ENCODE results near the gene TRIO. TPM values are rescaled to one million over a fixed set of nuclear protein-coding genes. Genes with fewer than 3 reads are reported as not detected.

Gene TRIO
- total RNA-seq, 1 donor from 2014 or later, result 148 TPM

DNA sequence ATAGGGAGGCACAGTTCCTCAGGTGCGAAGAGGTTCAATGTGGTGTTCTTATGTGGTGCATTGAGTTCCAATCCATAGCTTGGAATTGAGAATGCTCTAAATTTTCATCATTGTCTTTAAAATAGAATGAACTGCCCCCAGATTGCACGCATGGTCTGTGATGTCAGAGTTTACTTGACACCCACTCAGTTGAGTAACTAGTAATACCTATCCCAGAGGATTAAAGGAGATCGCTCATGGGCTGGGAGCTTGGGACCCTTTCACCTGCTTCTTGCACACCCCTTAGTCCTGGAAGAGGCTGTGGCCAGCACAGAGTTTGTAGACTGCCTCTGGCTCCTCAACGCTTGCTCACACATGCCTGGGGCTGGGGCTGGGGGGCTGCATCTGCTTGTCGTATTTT is 343.3 kb downstream of the TRIO start:
- DNase-seq, result no peak
- H3K36me3 ChIP-seq, result peaks cover 92% of the 10 kb centered on the region

DNA sequence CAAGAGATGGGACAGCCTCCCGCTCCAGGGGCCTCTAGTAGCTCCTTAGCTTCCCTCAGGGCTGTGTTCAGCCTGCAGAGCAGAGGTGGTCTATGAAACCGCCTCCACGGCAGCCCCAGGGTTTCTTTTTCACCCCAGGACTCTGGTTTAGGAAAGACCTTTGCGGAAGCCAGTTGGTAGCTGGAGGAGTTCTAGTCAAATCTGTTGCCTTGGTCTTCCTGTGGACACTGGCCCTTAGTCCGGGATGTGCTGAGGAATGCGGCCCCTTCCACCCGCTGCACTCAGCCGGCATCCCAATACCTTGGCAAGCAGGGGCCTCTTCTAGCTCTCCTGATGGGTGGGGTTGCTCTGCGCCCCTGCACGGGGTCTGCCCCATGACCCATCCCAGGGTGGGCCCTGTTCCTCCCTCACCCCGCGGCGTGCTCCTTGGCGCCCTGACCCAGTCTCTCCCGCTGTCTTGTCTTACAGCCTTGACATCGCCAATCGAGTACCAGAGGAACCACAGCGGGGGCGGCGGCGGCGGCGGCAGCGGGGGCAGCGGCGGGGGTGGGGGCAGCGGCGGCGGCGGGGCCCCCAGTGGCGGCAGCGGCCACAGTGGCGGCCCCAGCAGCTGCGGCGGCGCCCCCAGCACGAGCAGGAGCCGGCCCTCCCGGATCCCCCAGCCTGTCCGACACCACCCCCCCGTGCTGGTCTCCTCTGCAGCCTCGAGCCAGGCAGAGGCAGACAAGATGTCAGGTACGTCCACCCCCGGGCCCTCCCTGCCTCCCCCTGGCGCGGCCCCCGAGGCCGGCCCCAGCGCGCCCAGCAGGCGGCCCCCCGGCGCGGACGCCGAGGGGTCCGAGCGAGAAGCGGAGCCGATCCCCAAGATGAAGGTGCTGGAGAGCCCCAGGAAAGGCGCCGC is 344.1 kb downstream of the TRIO start:
- Histone ChIP-seq H3K4me3 (no peak overlapping the region), H3K9me3 (no peaks in the 10 kb centered on the region), H3K27ac (no peak overlapping the region), H3K4me1 (peaks cover 13% of the 10 kb centered on the region), H3K36me3 (peaks cover 92% of the 10 kb centered on the region), H3K27me3 (ENCODE audit: low read depth) (no peaks in the 10 kb centered on the region)
- no peak for ATAC-seq
- intact Hi-C loops (cut with DNase I), result no loop called here
- no peak for TF ChIP-seq CTCF (IDR thresholded peaks at IDR 0.05)
- DNase-seq, result no peak

More for the DNA sequence above, 343.3 kb downstream of the TRIO start:
- H3K27ac ChIP-seq, result no peak overlapping the region
- H3K9me3 ChIP-seq, result no peaks in the 10 kb centered on the region
- no peaks in the 10 kb centered on the region for H3K27me3 ChIP-seq (ENCODE audit: low read depth)
- no peak for TF ChIP-seq CTCF (IDR thresholded peaks at IDR 0.05)
- intact Hi-C loops (cut with DNase I), result no loop called here
- ATAC-seq, result no peak
- H3K4me3 ChIP-seq, result no peak overlapping the region
- H3K4me1 ChIP-seq, result peaks cover 13% of the 10 kb centered on the region

GRCh38 chr5:14487897-14488570 is 344.9 kb downstream of the TRIO start:
- no peak for TF ChIP-seq CTCF (IDR thresholded peaks at IDR 0.05)
- H3K36me3 ChIP-seq, result peaks cover 92% of the 10 kb centered on the region
- no peaks in the 10 kb centered on the region for H3K9me3 ChIP-seq
- H3K4me1 ChIP-seq, result peaks cover 13% of the 10 kb centered on the region
- ATAC-seq (no peak), DNase-seq (no peak)
- intact Hi-C loops (cut with DNase I), result no loop called here
- no peak overlapping the region for H3K4me3 ChIP-seq
- H3K27me3 ChIP-seq (ENCODE audit: low read depth), result no peaks in the 10 kb centered on the region
- no peak overlapping the region for H3K27ac ChIP-seq

GRCh38 chr5:14488709-14489108 is 345.6 kb downstream of the TRIO start:
- Histone ChIP-seq H3K4me1 (peaks cover 13% of the 10 kb centered on the region), H3K9me3 (no peaks in the 10 kb centered on the region)
- intact Hi-C loops (cut with DNase I), result no loop called here

DNA sequence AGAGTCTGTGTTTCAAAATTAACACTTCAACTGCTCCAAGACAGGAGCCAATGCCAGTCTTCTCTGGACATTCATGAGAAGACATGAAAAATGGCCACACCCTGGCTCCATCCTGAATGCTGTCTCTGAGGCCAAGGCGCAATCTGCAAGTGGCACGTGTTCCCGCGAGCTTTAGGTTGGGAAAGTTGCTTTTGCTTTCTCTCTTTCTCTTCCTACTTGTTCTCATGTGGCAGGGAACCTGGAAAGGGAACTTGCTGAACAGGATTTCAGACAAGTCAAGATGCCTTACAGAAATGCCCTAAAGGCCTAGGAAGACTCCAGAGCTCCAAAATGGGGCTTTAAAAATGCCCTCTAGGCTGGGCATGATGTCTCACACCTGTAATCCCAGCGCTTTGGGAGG is 346.5 kb downstream of the TRIO start:
- no peak overlapping the region for H3K4me3 ChIP-seq
- peak overlapping the region; percentile 24 for H3K27ac ChIP-seq
- ATAC-seq (peak in 1 of 2 donors; percentile 20), DNase-seq (no peak)
- no peaks in the 10 kb centered on the region for H3K9me3 ChIP-seq
- H3K27me3 ChIP-seq (ENCODE audit: low read depth), result no peaks in the 10 kb centered on the region
- peaks cover 93% of the 10 kb centered on the region for H3K36me3 ChIP-seq
- H3K4me1 ChIP-seq, result peaks cover 13% of the 10 kb centered on the region
- intact Hi-C loops (cut with DNase I), result no loop called here
- TF ChIP-seq CTCF (IDR thresholded peaks at IDR 0.05), result no peak

More at GRCh38 chr5:14488709-14489108, 345.6 kb downstream of the TRIO start:
- no peak overlapping the region for H3K4me3 ChIP-seq
- DNase-seq (no peak), ATAC-seq (no peak)
- no peak for TF ChIP-seq CTCF (IDR thresholded peaks at IDR 0.05)
- no peaks in the 10 kb centered on the region for H3K27me3 ChIP-seq (ENCODE audit: low read depth)
- H3K27ac ChIP-seq, result no peak overlapping the region
- H3K36me3 ChIP-seq, result peaks cover 92% of the 10 kb centered on the region
